ENCODE results near the gene POLE4.

DNA sequence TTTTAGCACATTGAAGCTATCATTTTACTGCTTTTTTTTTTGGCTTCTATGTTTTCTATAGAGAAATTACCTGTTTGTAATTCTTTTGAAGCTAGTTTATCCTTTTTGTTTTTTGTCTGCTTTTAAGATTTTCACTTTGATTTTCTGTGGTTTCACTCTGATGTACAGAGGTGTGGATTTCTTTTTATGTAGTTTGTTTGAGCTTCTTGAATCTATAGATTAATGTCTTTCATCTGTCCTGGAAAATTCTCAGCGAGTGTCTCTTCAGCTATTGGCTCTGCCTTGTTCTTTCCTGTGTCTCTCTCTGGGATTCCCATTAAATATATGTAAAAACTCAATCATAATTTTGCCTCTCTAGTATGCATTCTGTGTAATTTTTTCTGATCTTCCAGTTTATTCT lies 8.4 kb downstream of the POLE4 start:
- TF ChIP-seq, protein P1, sequence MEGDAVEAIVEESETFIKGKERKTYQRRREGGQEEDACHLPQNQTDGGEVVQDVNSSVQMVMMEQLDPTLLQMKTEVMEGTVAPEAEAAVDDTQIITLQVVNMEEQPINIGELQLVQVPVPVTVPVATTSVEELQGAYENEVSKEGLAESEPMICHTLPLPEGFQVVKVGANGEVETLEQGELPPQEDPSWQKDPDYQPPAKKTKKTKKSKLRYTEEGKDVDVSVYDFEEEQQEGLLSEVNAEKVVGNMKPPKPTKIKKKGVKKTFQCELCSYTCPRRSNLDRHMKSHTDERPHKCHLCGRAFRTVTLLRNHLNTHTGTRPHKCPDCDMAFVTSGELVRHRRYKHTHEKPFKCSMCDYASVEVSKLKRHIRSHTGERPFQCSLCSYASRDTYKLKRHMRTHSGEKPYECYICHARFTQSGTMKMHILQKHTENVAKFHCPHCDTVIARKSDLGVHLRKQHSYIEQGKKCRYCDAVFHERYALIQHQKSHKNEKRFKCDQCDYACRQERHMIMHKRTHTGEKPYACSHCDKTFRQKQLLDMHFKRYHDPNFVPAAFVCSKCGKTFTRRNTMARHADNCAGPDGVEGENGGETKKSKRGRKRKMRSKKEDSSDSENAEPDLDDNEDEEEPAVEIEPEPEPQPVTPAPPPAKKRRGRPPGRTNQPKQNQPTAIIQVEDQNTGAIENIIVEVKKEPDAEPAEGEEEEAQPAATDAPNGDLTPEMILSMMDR (IDR thresholded peaks at IDR 0.05; ENCODE audit: low read depth, low read length, missing input control), result no peak
- TF ChIP-seq SP1 (IDR thresholded peaks at IDR 0.05) (no peak), RAD21 (IDR thresholded peaks at IDR 0.05) (no peak), HNF4G (IDR thresholded peaks at IDR 0.05) (no peak), TAF1 (conservative IDR thresholded peaks at IDR 0.05) (no peak), RXRA (IDR thresholded peaks at IDR 0.05) (no peak)
- TF ChIP-seq, protein P2, sequence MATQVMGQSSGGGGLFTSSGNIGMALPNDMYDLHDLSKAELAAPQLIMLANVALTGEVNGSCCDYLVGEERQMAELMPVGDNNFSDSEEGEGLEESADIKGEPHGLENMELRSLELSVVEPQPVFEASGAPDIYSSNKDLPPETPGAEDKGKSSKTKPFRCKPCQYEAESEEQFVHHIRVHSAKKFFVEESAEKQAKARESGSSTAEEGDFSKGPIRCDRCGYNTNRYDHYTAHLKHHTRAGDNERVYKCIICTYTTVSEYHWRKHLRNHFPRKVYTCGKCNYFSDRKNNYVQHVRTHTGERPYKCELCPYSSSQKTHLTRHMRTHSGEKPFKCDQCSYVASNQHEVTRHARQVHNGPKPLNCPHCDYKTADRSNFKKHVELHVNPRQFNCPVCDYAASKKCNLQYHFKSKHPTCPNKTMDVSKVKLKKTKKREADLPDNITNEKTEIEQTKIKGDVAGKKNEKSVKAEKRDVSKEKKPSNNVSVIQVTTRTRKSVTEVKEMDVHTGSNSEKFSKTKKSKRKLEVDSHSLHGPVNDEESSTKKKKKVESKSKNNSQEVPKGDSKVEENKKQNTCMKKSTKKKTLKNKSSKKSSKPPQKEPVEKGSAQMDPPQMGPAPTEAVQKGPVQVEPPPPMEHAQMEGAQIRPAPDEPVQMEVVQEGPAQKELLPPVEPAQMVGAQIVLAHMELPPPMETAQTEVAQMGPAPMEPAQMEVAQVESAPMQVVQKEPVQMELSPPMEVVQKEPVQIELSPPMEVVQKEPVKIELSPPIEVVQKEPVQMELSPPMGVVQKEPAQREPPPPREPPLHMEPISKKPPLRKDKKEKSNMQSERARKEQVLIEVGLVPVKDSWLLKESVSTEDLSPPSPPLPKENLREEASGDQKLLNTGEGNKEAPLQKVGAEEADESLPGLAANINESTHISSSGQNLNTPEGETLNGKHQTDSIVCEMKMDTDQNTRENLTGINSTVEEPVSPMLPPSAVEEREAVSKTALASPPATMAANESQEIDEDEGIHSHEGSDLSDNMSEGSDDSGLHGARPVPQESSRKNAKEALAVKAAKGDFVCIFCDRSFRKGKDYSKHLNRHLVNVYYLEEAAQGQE (IDR thresholded peaks at IDR 0.05), result no peak
- TF ChIP-seq, protein P3, sequence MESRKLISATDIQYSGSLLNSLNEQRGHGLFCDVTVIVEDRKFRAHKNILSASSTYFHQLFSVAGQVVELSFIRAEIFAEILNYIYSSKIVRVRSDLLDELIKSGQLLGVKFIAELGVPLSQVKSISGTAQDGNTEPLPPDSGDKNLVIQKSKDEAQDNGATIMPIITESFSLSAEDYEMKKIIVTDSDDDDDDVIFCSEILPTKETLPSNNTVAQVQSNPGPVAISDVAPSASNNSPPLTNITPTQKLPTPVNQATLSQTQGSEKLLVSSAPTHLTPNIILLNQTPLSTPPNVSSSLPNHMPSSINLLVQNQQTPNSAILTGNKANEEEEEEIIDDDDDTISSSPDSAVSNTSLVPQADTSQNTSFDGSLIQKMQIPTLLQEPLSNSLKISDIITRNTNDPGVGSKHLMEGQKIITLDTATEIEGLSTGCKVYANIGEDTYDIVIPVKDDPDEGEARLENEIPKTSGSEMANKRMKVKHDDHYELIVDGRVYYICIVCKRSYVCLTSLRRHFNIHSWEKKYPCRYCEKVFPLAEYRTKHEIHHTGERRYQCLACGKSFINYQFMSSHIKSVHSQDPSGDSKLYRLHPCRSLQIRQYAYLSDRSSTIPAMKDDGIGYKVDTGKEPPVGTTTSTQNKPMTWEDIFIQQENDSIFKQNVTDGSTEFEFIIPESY (IDR thresholded peaks at IDR 0.05), result no peak

All from liver (tissue), 3 donors.